ENCODE results near the gene CATSPERB.
"Not testable (repeated sequence)": the region's sequence is repeated elsewhere in the genome, so short reads cannot be mapped to it uniquely, and the experiment has no call there.

The CATSPERB gene

DNA sequence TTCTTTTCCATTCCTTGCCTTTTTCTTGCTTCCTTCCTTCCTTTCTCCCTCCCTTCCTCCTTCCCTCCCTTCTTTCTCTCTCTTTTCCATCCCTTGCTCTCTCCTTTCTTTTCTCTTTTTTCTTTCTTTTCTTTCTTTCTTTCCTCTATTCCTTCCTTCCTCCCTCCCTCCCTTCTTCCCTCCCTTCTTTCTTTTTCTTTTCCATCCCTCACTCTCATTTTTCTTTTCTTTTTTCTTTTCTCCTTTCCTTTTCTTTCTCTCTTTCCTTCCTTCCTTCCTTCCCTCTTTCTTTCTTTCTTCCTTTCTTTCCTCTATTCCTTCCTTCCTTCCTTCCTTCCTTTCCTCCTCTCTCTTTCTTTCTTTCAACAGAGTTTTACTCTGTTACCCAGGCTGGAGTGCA is 186.7 kb downstream of the CATSPERB start:
- DNase-seq = no peak
- in situ Hi-C loops (cut with MboI; ENCODE audit: low pct_unique_long_range_greater_than_20kb, low sequenced_read_pairs) = no loop called here

DNA sequence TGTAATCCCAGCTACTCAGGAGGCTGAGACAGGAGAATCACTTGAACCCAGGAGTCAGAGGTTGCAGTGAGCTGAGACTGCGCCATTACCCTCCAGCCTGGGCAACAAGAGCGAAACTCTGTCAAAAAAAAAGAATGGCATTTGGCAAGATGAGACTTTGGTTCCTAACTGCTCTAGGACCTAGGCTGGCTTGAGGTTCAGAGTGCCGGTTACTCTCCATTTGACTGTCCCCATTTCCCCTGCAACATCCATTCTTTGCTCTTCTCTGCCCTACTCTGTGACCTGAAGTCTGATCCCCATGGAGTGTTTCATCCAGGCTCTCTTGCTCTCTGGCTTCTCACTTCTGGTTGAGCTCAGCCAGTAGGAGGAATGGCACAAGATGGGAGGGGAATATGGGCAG is 195.6 kb downstream of the CATSPERB start:
- in situ Hi-C loops (cut with MboI; ENCODE audit: low pct_unique_long_range_greater_than_20kb, low sequenced_read_pairs) = no loop called here
- DNase-seq = no peak

DNA sequence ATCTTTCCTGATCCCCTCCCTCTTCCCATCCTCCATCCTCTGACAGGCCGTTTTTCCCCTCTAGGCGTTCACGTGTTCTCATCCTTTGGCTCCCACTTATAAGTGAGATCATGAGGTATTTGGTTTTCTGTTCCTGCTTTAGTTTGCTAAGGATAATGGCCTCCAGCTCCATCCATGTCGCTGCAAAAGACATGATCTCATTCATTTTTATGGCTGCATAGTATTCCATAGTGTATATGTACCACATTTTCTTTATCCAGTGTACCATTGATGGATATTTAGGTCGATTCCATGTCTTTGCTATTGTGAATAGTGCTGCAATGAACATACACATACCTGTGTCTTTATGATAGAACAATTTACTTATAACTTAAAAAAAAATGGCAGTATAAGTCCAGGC is 197.8 kb downstream of the CATSPERB start:
- in situ Hi-C loops (cut with MboI; ENCODE audit: low pct_unique_long_range_greater_than_20kb, low sequenced_read_pairs); DNase-seq: not testable (repeated sequence)

DNA sequence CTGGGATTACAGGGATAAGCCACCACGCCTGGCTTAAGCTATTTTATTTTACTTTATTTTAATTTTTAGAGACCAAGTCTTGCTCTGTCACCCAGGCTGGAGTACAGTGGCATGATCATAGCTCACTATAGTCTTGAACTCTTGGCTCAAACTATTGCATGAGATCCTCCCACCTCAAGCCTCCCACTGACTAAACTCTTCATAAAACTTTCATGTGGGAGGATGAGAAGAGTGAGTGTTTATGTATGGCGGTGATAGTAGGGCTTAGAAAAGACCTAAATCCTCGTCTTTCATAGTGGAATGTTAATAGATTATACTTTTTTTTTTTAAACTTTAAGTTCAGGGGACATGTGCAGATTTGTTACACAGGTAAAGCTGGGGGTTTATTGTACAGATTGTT is 198.3 kb downstream of the CATSPERB start:
- no peak for DNase-seq
- in situ Hi-C loops (cut with MboI; ENCODE audit: low pct_unique_long_range_greater_than_20kb, low sequenced_read_pairs) = no loop called here

Data from KBM-7 (cell line).